Measurements from ENCODE around the gene C9orf78.

- no peak for TF ChIP-seq CTCF (IDR thresholded peaks at IDR 0.05)
- TF ChIP-seq EP300 (IDR thresholded peaks at IDR 0.05) = no peak
- no peak for TF ChIP-seq POLR2AphosphoS5 (IDR thresholded peaks at IDR 0.05)
Observed at GRCh38 chr9:129838707-129839259, 3.7 kb upstream of the C9orf78 start.

Data from upper lobe of left lung (tissue), 4 donors.